HG03565 (cell line): ENCODE measurements around the gene PMPCB.

Source experiments
- ATAC-seq: cut with Tn5 transposase; IDR thresholded peaks from one replicate; pipeline ENCODE4 v1.9.1; 2021; ENCODE audit warnings: mild to moderate bottlenecking, moderate library complexity; ENCODE audit not compliant: unreplicated experiment

The PMPCB gene

GRCh38 chr7:103317009-103317408 is 19.8 kb downstream of the PMPCB start:
- ATAC-seq, result no peak

- ATAC-seq, result no peak
Observed at GRCh38 chr7:103325744-103326143, 28.5 kb downstream of the PMPCB start.

GRCh38 chr7:103336761-103337160 is 39.5 kb downstream of the PMPCB start:
- ATAC-seq, result no peak

GRCh38 chr7:103338864-103339263 is 41.6 kb downstream of the PMPCB start:
- ATAC-seq, result no peak

- no peak for ATAC-seq
Observed at GRCh38 chr7:103341466-103341865, 44.2 kb downstream of the PMPCB start.

- no peak for ATAC-seq
Observed at GRCh38 chr7:103343332-103343731, 46.1 kb downstream of the PMPCB start.

- no peak for ATAC-seq
Observed at GRCh38 chr7:103343758-103344452, 46.7 kb downstream of the PMPCB start.

GRCh38 chr7:103344453-103345149 is 47.4 kb downstream of the PMPCB start, which contains the start of gene DNAJC2:
Gene DNAJC2, minus strand, starts transcription at chr7:103344767. Its CDS starts 145 bp downstream, at chr7:103344622.
- ATAC-seq, result peak; percentile 61

GRCh38 chr7:103346396-103346795 is 49.2 kb downstream of the PMPCB start:
- no peak for ATAC-seq

GRCh38 chr7:103347507-103348267 is 50.5 kb downstream of the PMPCB start, which contains the start of gene PSMC2:
Gene PSMC2, plus strand, starts transcription at chr7:103347643. Its CDS starts 69 bp downstream, at chr7:103347712.
- ATAC-seq, result peak; percentile 65

GRCh38 chr7:103348452-103348851 is 51.2 kb downstream of the PMPCB start:
- no peak for ATAC-seq

- no peak for ATAC-seq
Observed at GRCh38 chr7:103348959-103349358, 51.7 kb downstream of the PMPCB start.

GRCh38 chr7:103349805-103350204 is 52.6 kb downstream of the PMPCB start:
- no peak for ATAC-seq
